VCaP (cell line): Measurements from ENCODE around the gene CES2.
A peak's percentile ranks its signal among the peaks of the same experiment; 100 is the strongest.

ENCODE experiments used
- H3K27ac ChIP-seq: fragments of 450-650 bp; 2 replicates; pipeline ENCODE4 v1.5.1; 2017
- TF ChIP-seq, protein P1 (sequence below): fragments of 450-650 bp; conservative IDR thresholded peaks from 2 replicates; pipeline ENCODE4 v1.5.1; 2017; ENCODE audit warnings: mild to moderate bottlenecking, moderate library complexity

Gene CES2

DNA sequence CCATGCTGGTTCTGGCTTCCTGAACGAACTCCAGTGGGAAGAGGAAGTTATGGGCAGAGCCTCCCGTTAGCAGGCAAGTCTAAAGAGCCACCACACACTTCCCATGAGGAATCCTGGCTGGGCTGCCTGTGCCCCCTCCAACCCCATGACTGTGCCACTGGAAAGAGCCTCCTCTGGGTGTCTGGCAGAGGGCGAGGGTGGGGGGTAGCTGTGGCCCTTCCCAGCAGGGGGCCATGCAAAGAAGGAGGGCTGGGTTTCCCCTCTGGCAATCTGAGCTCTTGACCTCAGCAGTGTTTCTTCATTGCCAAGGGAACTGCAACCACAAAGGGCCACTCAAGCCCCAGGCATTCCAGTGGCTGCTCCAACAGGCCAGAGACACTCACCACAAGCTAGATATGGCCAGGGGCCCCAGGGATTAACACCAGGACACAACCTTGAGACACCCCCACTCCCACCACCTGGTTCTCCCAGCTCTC lies 8.3 kb upstream of the CES2 start:
- H3K27ac ChIP-seq: no peak overlapping the region
- TF ChIP-seq, protein P1, sequence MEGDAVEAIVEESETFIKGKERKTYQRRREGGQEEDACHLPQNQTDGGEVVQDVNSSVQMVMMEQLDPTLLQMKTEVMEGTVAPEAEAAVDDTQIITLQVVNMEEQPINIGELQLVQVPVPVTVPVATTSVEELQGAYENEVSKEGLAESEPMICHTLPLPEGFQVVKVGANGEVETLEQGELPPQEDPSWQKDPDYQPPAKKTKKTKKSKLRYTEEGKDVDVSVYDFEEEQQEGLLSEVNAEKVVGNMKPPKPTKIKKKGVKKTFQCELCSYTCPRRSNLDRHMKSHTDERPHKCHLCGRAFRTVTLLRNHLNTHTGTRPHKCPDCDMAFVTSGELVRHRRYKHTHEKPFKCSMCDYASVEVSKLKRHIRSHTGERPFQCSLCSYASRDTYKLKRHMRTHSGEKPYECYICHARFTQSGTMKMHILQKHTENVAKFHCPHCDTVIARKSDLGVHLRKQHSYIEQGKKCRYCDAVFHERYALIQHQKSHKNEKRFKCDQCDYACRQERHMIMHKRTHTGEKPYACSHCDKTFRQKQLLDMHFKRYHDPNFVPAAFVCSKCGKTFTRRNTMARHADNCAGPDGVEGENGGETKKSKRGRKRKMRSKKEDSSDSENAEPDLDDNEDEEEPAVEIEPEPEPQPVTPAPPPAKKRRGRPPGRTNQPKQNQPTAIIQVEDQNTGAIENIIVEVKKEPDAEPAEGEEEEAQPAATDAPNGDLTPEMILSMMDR: no peak

DNA sequence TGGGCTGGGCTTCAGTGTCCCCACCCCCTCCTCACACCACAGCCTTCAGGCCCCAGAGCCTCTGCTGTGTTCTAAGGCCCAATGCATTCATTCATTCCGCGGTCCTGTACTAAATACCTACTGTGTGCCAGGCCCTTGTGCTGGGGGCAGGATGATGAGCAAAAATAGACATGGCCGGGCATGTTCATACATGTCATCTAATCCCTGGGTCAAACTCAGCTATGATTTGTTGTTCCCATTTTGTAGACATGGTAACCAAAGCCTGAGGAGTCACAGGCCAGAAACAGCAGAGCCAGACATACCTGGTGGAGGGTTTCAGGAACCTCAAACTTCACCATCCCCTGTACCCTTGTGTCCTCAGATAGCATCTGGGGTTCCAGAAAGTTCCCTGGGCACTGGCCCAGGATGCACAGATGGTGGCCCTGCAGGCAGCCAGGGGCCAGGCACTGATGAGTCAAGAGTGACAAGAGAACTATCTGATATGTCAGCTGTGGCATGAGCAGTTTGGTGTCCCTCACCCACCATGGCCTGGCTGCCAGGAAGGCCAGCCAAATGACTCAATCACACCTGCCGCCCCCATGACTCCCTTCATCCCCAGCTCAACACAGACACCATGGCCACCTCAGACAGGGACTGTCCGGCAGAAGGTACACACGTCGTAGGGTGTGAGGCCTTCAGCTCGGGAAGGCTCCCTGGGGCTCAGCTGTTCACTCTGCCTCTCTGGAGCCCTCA lies 7.2 kb upstream of the CES2 start:
- TF ChIP-seq, protein P1: no peak

DNA sequence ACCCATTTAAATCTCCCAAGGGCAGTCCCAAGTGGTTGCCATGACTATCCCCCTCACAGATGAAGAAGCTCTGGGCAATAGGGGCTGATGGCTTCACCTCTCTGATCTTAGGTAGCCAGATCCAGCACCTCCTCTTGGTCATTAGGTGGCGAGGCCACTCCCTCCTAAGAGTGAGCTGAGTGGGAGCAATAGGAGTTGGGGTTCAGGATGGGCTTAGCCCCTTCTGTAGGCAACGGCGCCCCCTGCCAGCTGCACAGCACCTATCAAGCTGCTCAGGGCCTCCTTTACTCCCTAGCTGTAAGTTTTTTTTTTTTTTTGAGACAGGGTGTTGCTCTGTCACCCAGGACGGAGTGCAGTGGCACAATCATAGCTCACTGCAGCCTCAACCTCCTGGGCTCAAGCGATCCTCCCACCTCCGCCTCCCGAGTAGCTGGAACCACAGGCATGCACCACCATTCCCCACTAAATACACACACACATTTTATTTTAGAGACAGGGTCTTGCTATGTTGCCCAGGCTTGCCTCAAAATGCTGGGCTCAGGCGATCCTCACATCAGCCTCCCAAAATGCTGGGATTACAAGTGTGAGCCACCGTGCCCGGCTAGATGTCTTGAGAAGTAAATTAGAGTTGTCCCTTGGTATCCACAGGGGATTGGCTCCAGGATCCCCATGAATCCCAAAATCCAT lies 6.5 kb upstream of the CES2 start:
- TF ChIP-seq, protein P1: no peak
- no peak overlapping the region for H3K27ac ChIP-seq

More for the DNA sequence above, 7.2 kb upstream of the CES2 start:
- no peak overlapping the region for H3K27ac ChIP-seq

DNA sequence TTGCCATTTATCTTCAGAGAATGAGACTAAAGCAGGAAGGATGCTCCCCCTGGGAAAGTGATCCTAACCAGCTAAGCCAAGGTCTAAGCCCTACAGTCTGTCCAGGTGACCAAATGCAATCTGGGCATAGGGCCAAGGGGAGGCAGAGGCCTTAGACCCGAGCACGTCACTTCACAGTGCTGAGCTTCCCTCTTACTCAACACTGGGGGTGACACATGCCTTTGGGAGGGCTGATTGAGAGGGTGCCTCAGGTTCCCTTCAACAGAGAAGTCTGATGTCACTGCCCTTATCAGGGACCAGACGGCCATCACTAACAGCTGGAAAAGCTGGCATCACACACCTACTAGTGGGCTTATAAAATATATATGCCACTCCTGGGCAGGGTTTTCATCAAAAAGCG lies 5.1 kb upstream of the CES2 start:
- TF ChIP-seq, protein P1: no peak
- H3K27ac ChIP-seq: no peak overlapping the region

DNA sequence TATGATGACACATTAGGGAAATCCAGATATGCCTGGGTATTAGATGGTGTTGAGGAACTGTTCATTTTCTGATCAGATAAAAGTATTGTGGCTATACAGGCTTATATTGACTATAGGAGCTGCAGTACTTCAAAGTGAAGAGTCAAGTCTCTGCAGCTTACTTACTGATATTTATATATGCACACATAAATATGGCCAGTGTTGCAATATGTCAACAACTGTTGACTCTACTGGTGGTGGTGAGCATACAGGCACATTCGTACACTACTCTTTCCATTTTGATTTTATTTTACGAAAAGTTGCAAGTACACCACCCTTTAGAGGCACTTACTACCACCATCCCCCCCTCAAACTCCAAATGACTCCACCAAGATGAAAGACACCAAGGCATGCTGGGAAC lies 3.7 kb upstream of the CES2 start:
- TF ChIP-seq, protein P1: no peak
- H3K27ac ChIP-seq: no peak overlapping the region

DNA sequence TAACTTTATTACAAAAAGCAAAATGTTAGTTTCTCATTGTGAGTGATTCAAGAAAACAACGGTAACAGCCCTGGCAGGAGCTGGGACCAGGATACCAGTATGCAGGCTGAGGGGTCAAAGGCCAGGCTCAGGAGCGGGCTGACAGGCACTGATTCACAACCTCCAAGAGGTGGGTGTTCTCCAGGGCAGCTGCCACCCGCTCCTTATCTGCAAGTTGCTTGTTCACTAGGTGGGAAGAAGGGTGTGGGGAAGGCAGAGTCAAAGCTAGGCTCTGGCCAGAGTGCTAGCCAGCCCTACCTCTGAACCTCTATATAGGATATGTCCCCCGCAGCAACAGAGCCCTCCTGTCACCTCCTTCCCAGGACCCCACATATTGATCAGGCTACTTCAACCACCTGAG lies 3.2 kb upstream of the CES2 start:
- TF ChIP-seq, protein P1: no peak
- H3K27ac ChIP-seq: no peak overlapping the region

DNA sequence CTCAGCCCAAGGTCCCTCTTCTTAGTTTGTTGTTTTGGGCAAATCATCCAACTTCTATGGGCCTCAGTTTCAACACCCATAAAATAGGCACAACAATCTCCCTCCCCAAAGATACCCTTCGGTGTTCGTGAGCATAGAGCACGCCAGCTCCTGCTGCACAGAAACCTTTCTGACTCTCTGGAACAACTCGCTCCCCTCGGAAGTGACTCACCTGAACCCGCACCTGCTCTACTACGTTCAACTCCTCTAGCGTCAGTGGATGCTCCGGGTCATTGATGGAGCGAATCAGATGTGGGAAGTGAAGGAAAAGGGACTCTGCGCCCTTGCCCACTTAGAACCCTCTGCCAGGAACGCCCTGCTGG lies 1.6 kb upstream of the CES2 start:
- TF ChIP-seq, protein P1: no peak
- H3K27ac ChIP-seq: peak overlapping the region; percentile 78
